Measurements from ENCODE around the gene HS6ST2.

HS6ST2 gene

DNA sequence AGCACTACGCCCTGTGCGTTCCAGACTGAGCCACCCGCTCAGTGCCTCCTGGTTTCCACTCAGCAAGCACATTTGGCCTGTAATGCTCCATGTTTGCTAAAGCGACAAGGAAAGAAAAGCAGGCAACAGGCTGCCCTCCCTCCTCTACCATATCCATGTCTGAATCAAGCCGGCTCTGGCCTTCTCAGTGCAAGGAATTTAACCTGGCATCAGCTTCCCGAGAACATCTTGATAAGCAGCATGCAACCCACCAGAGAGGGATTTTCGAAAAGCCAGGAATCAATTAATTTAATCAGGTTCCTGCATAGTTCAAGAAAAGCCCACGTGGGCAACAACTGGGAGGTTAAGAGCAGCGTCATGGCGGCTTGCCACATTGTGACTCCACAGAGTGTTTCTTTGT, 228.2 kb downstream of the HS6ST2 start:
- TF ChIP-seq ZNF174 (tag by site-specific recombination; IDR thresholded peaks at IDR 0.05) (no peak), OVOL3 (tag by site-specific recombination; IDR thresholded peaks at IDR 0.05) (no peak), ZNF416 (tag by site-specific recombination; IDR thresholded peaks at IDR 0.05) (no peak), YY2 (tag by site-specific recombination; IDR thresholded peaks at IDR 0.05) (no peak), ZNF133 (tag by site-specific recombination; IDR thresholded peaks at IDR 0.05) (no peak), ZNF19 (tag by site-specific recombination; IDR thresholded peaks at IDR 0.05; ENCODE audit: low read depth) (no peak), ZNF292 (tag by site-specific recombination; IDR thresholded peaks at IDR 0.05; ENCODE audit: borderline replicate concordance, low read depth) (no peak)
- TF ChIP-seq, protein P1, sequence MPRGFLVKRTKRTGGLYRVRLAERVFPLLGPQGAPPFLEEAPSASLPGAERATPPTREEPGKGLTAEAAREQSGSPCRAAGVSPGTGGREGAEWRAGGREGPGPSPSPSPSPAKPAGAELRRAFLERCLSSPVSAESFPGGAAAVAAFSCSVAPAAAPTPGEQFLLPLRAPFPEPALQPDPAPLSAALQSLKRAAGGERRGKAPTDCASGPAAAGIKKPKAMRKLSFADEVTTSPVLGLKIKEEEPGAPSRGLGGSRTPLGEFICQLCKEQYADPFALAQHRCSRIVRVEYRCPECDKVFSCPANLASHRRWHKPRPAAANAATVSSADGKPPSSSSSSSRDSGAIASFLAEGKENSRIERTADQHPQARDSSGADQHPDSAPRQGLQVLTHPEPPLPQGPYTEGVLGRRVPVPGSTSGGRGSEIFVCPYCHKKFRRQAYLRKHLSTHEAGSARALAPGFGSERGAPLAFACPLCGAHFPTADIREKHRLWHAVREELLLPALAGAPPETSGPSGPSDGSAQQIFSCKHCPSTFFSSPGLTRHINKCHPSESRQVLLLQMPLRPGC (tag by site-specific recombination; IDR thresholded peaks at IDR 0.05): no peak
- no peaks in the 10 kb centered on the region; the same call in 1 of the 2 replicates for H3K9me3 ChIP-seq (ENCODE audit: control insufficient read depth, insufficient read depth, low read depth, low read length)
- H3K27ac ChIP-seq (ENCODE audit: extremely low read depth, low read depth, low read length): no peak overlapping the region
- no peak overlapping the region for H3K4me3 ChIP-seq (ENCODE audit: low read depth, low read length)
- H3K4me1 ChIP-seq (ENCODE audit: control insufficient read depth, insufficient read depth, low read length): no peaks in the 10 kb centered on the region
- H3K36me3 ChIP-seq (ENCODE audit: control insufficient read depth in 2 of 2, insufficient read depth in 1 of 2, low read length in 2 of 2): no peaks in the 10 kb centered on the region
- POLR2A ChIA-PET: no interaction called here
- CTCF ChIA-PET: interaction anchor here (0.6 kb wide), 2 partner anchors 12 to 929 kb away, joined by 3 read pairs; no protein-coding TSS in a partner anchor

DNA sequence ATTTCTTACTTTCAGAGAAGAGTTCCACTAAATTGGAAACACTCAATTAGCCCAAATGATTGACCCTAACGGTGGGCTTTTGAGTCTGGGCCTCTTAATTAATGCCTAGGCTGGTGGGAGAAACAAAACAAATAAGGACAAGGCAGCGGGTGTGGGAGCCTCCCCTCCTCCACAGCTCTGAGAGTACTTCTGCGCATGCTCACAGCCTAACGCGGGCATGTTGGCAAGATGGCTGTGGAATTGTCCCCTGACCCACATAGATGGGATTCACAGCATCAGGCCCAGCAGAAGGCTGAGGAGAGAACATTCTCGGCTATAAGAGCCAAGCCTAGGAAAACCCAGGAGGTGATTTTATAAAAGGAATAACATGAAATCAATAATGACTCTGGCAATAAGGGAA, 230.1 kb downstream of the HS6ST2 start:
- no peaks in the 10 kb centered on the region; the same call in 1 of the 2 replicates for H3K9me3 ChIP-seq (ENCODE audit: control insufficient read depth, insufficient read depth, low read depth, low read length)
- ChIA-PET CTCF (no interaction called here), POLR2A (no interaction called here)
- H3K4me1 ChIP-seq (ENCODE audit: control insufficient read depth, insufficient read depth, low read length): no peaks in the 10 kb centered on the region
- no peak overlapping the region for H3K4me3 ChIP-seq (ENCODE audit: low read depth, low read length)
- H3K27ac ChIP-seq (ENCODE audit: extremely low read depth, low read depth, low read length): no peak overlapping the region
- TF ChIP-seq BCL11B (tag by site-specific recombination; IDR thresholded peaks at IDR 0.05; ENCODE audit: low read depth) (no peak), ZNF510 (tag by site-specific recombination; IDR thresholded peaks at IDR 0.05; ENCODE audit: insufficient replicate concordance) (no peak), BCL11A (tag by site-specific recombination; IDR thresholded peaks at IDR 0.05; ENCODE audit: low read depth) (no peak), ZNF140 (tag by site-specific recombination; IDR thresholded peaks at IDR 0.05) (no peak), ZNF596 (tag by site-specific recombination; IDR thresholded peaks at IDR 0.05) (no peak), ZNF830 (tag by site-specific recombination; IDR thresholded peaks at IDR 0.05; ENCODE audit: low read depth) (no peak), ZBTB1 (tag by site-specific recombination; IDR thresholded peaks at IDR 0.05) (no peak), ZNF302 (tag by site-specific recombination; IDR thresholded peaks at IDR 0.05; ENCODE audit: low read depth) (no peak), HOXA7 (CRISPR knock-in tag; IDR thresholded peaks at IDR 0.05; ENCODE audit: borderline replicate concordance) (no peak)
- TF ChIP-seq, protein P2, sequence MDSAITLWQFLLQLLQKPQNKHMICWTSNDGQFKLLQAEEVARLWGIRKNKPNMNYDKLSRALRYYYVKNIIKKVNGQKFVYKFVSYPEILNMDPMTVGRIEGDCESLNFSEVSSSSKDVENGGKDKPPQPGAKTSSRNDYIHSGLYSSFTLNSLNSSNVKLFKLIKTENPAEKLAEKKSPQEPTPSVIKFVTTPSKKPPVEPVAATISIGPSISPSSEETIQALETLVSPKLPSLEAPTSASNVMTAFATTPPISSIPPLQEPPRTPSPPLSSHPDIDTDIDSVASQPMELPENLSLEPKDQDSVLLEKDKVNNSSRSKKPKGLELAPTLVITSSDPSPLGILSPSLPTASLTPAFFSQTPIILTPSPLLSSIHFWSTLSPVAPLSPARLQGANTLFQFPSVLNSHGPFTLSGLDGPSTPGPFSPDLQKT (IDR thresholded peaks at IDR 0.05; ENCODE audit: borderline replicate concordance, low read depth, low read length): no peak
- TF ChIP-seq, protein P3, sequence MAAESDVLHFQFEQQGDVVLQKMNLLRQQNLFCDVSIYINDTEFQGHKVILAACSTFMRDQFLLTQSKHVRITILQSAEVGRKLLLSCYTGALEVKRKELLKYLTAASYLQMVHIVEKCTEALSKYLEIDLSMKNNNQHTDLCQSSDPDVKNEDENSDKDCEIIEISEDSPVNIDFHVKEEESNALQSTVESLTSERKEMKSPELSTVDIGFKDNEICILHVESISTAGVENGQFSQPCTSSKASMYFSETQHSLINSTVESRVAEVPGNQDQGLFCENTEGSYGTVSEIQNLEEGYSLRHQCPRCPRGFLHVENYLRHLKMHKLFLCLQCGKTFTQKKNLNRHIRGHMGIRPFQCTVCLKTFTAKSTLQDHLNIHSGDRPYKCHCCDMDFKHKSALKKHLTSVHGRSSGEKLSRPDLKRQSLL (tag by site-specific recombination; IDR thresholded peaks at IDR 0.05): no peak
- TF ChIP-seq, protein P4, sequence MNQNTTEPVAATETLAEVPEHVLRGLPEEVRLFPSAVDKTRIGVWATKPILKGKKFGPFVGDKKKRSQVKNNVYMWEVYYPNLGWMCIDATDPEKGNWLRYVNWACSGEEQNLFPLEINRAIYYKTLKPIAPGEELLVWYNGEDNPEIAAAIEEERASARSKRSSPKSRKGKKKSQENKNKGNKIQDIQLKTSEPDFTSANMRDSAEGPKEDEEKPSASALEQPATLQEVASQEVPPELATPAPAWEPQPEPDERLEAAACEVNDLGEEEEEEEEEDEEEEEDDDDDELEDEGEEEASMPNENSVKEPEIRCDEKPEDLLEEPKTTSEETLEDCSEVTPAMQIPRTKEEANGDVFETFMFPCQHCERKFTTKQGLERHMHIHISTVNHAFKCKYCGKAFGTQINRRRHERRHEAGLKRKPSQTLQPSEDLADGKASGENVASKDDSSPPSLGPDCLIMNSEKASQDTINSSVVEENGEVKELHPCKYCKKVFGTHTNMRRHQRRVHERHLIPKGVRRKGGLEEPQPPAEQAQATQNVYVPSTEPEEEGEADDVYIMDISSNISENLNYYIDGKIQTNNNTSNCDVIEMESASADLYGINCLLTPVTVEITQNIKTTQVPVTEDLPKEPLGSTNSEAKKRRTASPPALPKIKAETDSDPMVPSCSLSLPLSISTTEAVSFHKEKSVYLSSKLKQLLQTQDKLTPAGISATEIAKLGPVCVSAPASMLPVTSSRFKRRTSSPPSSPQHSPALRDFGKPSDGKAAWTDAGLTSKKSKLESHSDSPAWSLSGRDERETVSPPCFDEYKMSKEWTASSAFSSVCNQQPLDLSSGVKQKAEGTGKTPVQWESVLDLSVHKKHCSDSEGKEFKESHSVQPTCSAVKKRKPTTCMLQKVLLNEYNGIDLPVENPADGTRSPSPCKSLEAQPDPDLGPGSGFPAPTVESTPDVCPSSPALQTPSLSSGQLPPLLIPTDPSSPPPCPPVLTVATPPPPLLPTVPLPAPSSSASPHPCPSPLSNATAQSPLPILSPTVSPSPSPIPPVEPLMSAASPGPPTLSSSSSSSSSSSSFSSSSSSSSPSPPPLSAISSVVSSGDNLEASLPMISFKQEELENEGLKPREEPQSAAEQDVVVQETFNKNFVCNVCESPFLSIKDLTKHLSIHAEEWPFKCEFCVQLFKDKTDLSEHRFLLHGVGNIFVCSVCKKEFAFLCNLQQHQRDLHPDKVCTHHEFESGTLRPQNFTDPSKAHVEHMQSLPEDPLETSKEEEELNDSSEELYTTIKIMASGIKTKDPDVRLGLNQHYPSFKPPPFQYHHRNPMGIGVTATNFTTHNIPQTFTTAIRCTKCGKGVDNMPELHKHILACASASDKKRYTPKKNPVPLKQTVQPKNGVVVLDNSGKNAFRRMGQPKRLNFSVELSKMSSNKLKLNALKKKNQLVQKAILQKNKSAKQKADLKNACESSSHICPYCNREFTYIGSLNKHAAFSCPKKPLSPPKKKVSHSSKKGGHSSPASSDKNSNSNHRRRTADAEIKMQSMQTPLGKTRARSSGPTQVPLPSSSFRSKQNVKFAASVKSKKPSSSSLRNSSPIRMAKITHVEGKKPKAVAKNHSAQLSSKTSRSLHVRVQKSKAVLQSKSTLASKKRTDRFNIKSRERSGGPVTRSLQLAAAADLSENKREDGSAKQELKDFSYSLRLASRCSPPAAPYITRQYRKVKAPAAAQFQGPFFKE (tag by site-specific recombination; IDR thresholded peaks at IDR 0.05; ENCODE audit: borderline replicate concordance): no peak
- H3K36me3 ChIP-seq (ENCODE audit: control insufficient read depth in 2 of 2, insufficient read depth in 1 of 2, low read length in 2 of 2): no peaks in the 10 kb centered on the region
